Measurements from ENCODE around the gene CDKAL1. TPM values are rescaled to one million over a fixed set of nuclear protein-coding genes. Genes with fewer than 3 reads are reported as not detected.

Gene CDKAL1
- total and polyA plus RNA-seq, 10 of the 15 experiments (the other 5 are each of a cell fraction or from before 2014, with no cell fraction given), result 10.7 to 26.9 (median 17.3) TPM

DNA sequence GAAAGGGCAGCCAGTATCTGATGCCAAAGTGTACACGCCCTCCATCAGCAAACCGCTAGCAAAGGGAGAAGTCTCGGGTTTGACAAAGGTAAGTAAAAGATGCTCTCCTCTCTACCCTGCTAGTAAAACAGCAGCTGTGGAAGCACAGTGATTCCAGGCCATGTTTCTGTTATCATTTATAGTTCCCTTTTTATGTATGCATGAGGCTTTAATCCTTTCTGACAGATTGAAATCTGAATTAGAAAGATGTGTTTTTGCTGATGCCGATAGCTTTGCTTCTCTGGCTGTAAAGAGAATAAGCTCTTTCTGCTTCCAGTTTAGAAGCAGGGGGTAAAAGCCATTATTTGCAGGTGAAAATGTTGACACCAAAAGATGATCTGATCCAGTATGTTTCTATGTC, 666.9 kb downstream of the CDKAL1 start:
- no peak overlapping the region for H2AFZ ChIP-seq (ENCODE audit: control insufficient read depth, low read depth, low read length)
- BruUV-seq (replicated peaks), result no TSS peak
- 74% methylated on average over 4 of the region's 4 CpGs for WGBS (ENCODE audit: insufficient coverage, insufficient replicate concordance, low lambda C conversion rate, missing lambda C conversion rate)
- H3K9me3 ChIP-seq (replicated peaks; ENCODE audit: control insufficient read depth, insufficient read depth, low read length), result no peaks in the 10 kb centered on the region
- H3K4me3 ChIP-seq, result no peak overlapping the region
- no peak overlapping the region for H3K4me2 ChIP-seq (ENCODE audit: control insufficient read depth, insufficient read depth)
- ChIA-PET SMC1A (ENCODE audit: uncharacterized antibody, unreplicated experiment) (interaction anchor here (0.9 to 5.4 kb wide), 7 partner anchors 8 to 64 kb away, joined by 4 to 40 read pairs (median 12); no protein-coding TSS in a partner anchor), RAD21 (ENCODE audit: unreplicated experiment) (interaction anchor here (1.0 to 3.8 kb wide), 3 partner anchors 11 to 99 kb away, joined by 3 to 21 read pairs (median 3); no protein-coding TSS in a partner anchor), POLR2A (interaction anchor here (0.6 kb wide), 1 partner anchor 8 kb away, joined by 3 read pairs; no protein-coding TSS in a partner anchor), CTCF (interaction anchor here (0.9 to 1.4 kb wide), 3 partner anchors 9 to 173 kb away, joined by 3 to 4 read pairs (median 3); no protein-coding TSS in a partner anchor)
- intact Hi-C loops (cut with micrococcal nuclease; ENCODE audit: unreplicated experiment) (no loop called here), in situ Hi-C loops (cut with MboI) (no loop called here)
- no peak for TF ChIP-seq POU2F2 (IDR thresholded peaks at IDR 0.05; ENCODE audit: borderline replicate concordance, low read depth, low read length)
- no peak overlapping the region for H3K27ac ChIP-seq (ENCODE audit: control insufficient read depth, insufficient read depth)
- H3K27me3 ChIP-seq (replicated peaks in 1 of 2; ENCODE audit: control insufficient read depth in 2 of 2, insufficient read depth in 2 of 2, low read length in 1 of 2), result no peaks in the 10 kb centered on the region
- no peaks in the 10 kb centered on the region for H3K79me2 ChIP-seq (ENCODE audit: control insufficient read depth, insufficient read depth, low read length)
- ATAC-seq, result no peak
- H3K4me1 ChIP-seq (ENCODE audit: control insufficient read depth, insufficient read depth, low read length), result peaks cover 25% of the 10 kb centered on the region
- DNase-seq (ENCODE audit: low read depth, low spot score), result no peak
- no peak overlapping the region for H3K9ac ChIP-seq (ENCODE audit: control insufficient read depth, insufficient read depth, low read length)
- no peaks in the 10 kb centered on the region for H4K20me1 ChIP-seq (ENCODE audit: control insufficient read depth, insufficient read depth)
- H3K36me3 ChIP-seq (ENCODE audit: control insufficient read depth in 2 of 2, insufficient read depth in 2 of 2, low read length in 1 of 2), result no peaks in the 10 kb centered on the region
- FAIRE-seq, result no peak

DNA sequence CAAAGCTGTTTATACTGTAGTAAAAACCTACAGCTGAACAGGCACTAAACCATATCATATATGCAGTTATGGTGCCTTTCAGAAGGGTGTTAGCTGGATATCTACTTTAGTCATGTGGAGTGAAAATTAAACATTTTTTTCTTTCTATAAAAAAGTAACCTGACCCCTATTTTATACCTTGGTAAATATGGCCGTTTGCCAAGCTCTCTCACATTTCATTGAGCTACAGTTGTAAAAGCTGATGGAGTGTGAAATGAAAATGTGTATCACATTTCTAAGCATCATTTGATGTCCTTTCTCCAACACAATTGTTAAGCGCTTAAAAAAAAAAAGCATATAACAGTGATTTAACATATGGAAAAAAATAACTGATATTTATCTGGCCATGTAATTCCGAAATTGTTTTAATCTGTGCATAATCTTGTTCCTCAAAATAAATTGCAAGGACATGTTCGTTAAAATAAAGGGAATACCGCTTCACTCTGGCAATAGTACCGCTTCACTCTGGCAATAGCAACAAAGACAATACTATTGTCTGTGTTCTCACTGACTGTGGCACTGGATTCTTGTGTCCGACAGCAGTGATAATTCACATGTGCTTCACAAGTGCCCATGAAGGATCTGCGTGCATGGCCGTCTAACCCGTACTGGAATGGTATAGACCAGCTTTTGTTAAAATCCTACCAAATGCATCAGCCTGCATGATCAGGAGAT, 667.5 kb downstream of the CDKAL1 start:
- ATAC-seq (no peak), FAIRE-seq (no peak), DNase-seq (ENCODE audit: low read depth, low spot score) (no peak)
- Histone ChIP-seq H3K4me3 (no peak overlapping the region), H3K4me2 (ENCODE audit: control insufficient read depth, insufficient read depth) (no peak overlapping the region), H3K27me3 (replicated peaks in 1 of 2; ENCODE audit: control insufficient read depth in 2 of 2, insufficient read depth in 2 of 2, low read length in 1 of 2) (no peaks in the 10 kb centered on the region), H2AFZ (ENCODE audit: control insufficient read depth, low read depth, low read length) (no peak overlapping the region), H3K9ac (ENCODE audit: control insufficient read depth, insufficient read depth, low read length) (no peak overlapping the region), H3K9me3 (replicated peaks; ENCODE audit: control insufficient read depth, insufficient read depth, low read length) (no peaks in the 10 kb centered on the region), H4K20me1 (ENCODE audit: control insufficient read depth, insufficient read depth) (no peaks in the 10 kb centered on the region), H3K36me3 (ENCODE audit: control insufficient read depth in 2 of 2, insufficient read depth in 2 of 2, low read length in 1 of 2) (no peaks in the 10 kb centered on the region), H3K79me2 (ENCODE audit: control insufficient read depth, insufficient read depth, low read length) (no peaks in the 10 kb centered on the region), H3K4me1 (ENCODE audit: control insufficient read depth, insufficient read depth, low read length) (peaks cover 25% of the 10 kb centered on the region), H3K27ac (ENCODE audit: control insufficient read depth, insufficient read depth) (no peak overlapping the region)
- ChIA-PET RAD21 (ENCODE audit: unreplicated experiment) (interaction anchor here (1.0 to 3.8 kb wide), 2 partner anchors 12 to 36 kb away, joined by 3 to 21 read pairs; no protein-coding TSS in a partner anchor), SMC1A (ENCODE audit: uncharacterized antibody, unreplicated experiment) (interaction anchor here (0.9 to 5.1 kb wide), 6 partner anchors 11 to 63 kb away, joined by 4 to 40 read pairs (median 8); no protein-coding TSS in a partner anchor), CTCF (interaction anchor here (0.9 kb wide), 2 partner anchors 60 to 174 kb away, joined by 3 read pairs; no protein-coding TSS in a partner anchor), POLR2A (no interaction called here)
- in situ Hi-C loops (cut with MboI), result no loop called here
- WGBS (ENCODE audit: insufficient coverage, insufficient replicate concordance, low lambda C conversion rate, missing lambda C conversion rate), result 89% methylated on average over 10 of the region's 10 CpGs
- BruUV-seq (replicated peaks), result no TSS peak
- intact Hi-C loops (cut with micrococcal nuclease; ENCODE audit: unreplicated experiment), result no loop called here
- TF ChIP-seq KAT2A (conservative IDR thresholded peaks at IDR 0.05; ENCODE audit: control insufficient read depth, low read depth, low read length), result no peak
- no peak for TF ChIP-seq FOS (IDR thresholded peaks at IDR 0.05; ENCODE audit: borderline replicate concordance, extremely low read depth, insufficient read length)
- TF ChIP-seq SREBF2 (IDR thresholded peaks at IDR 0.05; ENCODE audit: low read length), result no peak
- no peak for TF ChIP-seq TCF3 (IDR thresholded peaks at IDR 0.05; ENCODE audit: borderline replicate concordance, insufficient read depth, low read depth, low read length)
- no peak for TF ChIP-seq DPF2 (IDR thresholded peaks at IDR 0.05)
- no peak for TF ChIP-seq EZH2 (IDR thresholded peaks at IDR 0.05; ENCODE audit: borderline replicate concordance, control insufficient read depth, low read depth, low read length)
- no peak for TF ChIP-seq ZBTB4 (CRISPR knock-in tag; IDR thresholded peaks at IDR 0.05)
